PC-3 (cell line): ENCODE measurements around the gene OR51I1. TPM values are rescaled to one million over a fixed set of nuclear protein-coding genes. Genes with fewer than 3 reads are reported as not detected.

ENCODE experiments used
- ATAC-seq: fragments of 200-7000 bp; cut with Tn5 transposase; 2 replicates; pipeline ENCODE4 v1.9.1; 2020; ENCODE audit warnings: mild to moderate bottlenecking, moderate library complexity
- Bru-seq: library from RNA; stranded (reverse); fragments of 400-500 nt; gene quantifications from one replicate; lab custom pipeline; 2021; lab: Mats Ljungman, UMichigan
- BruChase-seq, 2 experiments: library from RNA; stranded (reverse); fragments of 400-500 nt; gene quantifications; one replicate each; lab custom pipeline; 2021; lab: Mats Ljungman, UMichigan
- BruUV-seq: library from RNA; stranded (reverse); fragments of 400-500 nt; replicated peaks from 2 replicates; lab custom pipeline; 2021; lab: Mats Ljungman, UMichigan
- CTCF ChIA-PET: fragments of 300-600 bp; sonication (Branson Sonifier 250); formaldehyde crosslinking; loops from one replicate; lab custom pipeline; 2022; ENCODE audit warnings: antibody characterized with exemption; lab: Charles Lee
- POLR2A ChIA-PET: fragments of 300-600 bp; sonication (Branson Sonifier 250); formaldehyde crosslinking; loops from one replicate; lab custom pipeline; 2022; ENCODE audit warnings: antibody characterized with exemption; ENCODE audit not compliant: unreplicated experiment; lab: Charles Lee
- DNase-seq: peaks from one replicate; pipeline ENCODE4 v3.0.0-alpha.2; 2015
- H2AFZ ChIP-seq: fragments of 300-600 bp; sonication (generic); 2 replicates; pipeline ENCODE4 v1.6.0; 2016; ENCODE audit warnings: antibody characterized with exemption, low read length
- H3F3A ChIP-seq: fragments of 300-600 bp; sonication (generic); one replicate; pipeline ENCODE4 v1.6.0; 2017; ENCODE audit warnings: antibody characterized with exemption, low read length, control low read depth, mild to moderate bottlenecking; ENCODE audit not compliant: unreplicated experiment
- H3K27ac ChIP-seq: fragments of 300-600 bp; sonication (generic); 2 replicates; pipeline ENCODE4 v1.5.1; 2016; ENCODE audit warnings: mild to moderate bottlenecking, low read length
- H3K27me3 ChIP-seq: fragments of 300-600 bp; sonication (generic); 2 replicates; pipeline ENCODE4 v1.6.1; 2016; ENCODE audit warnings: low read length, mixed read lengths
- H3K36me3 ChIP-seq: fragments of 300-600 bp; sonication (generic); 2 replicates; pipeline ENCODE4 v1.6.1; 2016; ENCODE audit warnings: low read depth, mixed run types, low read length, mixed read lengths
- H3K4me1 ChIP-seq: fragments of 300-600 bp; sonication (generic); 2 replicates; pipeline ENCODE4 v1.5.1; 2016; ENCODE audit warnings: low read length; ENCODE audit not compliant: insufficient read depth
- H3K4me2 ChIP-seq: fragments of 300-600 bp; sonication (generic); 2 replicates; pipeline ENCODE4 v1.6.0; 2016; ENCODE audit warnings: low read length
- H3K4me3 ChIP-seq: fragments of 300-600 bp; sonication (generic); 2 replicates; pipeline ENCODE4 v1.5.1; 2016; ENCODE audit warnings: mild to moderate bottlenecking, low read length, mixed read lengths
- H3K79me2 ChIP-seq: fragments of 300-600 bp; sonication (generic); 2 replicates; pipeline ENCODE4 v1.6.1; 2017; ENCODE audit warnings: low read length, mixed read lengths
- H3K9ac ChIP-seq: fragments of 300-600 bp; sonication (generic); 2 replicates; pipeline ENCODE4 v1.6.0; 2016; ENCODE audit warnings: mild to moderate bottlenecking, low read length
- H3K9me2 ChIP-seq: fragments of 300-600 bp; sonication (generic); replicated peaks from 2 replicates; pipeline ENCODE4 v1.6.1; 2016; ENCODE audit warnings: mixed run types, low read length, mixed read lengths
- H3K9me3 ChIP-seq: fragments of 300-600 bp; sonication (generic); 2 replicates; pipeline ENCODE4 v1.6.1; 2016; ENCODE audit warnings: low read length, mixed read lengths
- H4K20me1 ChIP-seq: fragments of 300-600 bp; sonication (generic); 2 replicates; pipeline ENCODE4 v1.6.1; 2016; ENCODE audit warnings: low read length, mixed read lengths
- EZH2 ChIP-seq: fragments of 300-600 bp; sonication (generic); IDR thresholded peaks from one replicate; pipeline ENCODE4 v1.6.1; 2017; ENCODE audit warnings: antibody characterized with exemption, mild to moderate bottlenecking, low read length; ENCODE audit not compliant: unreplicated experiment
- EZH2phosphoT487 ChIP-seq: fragments of 300-600 bp; sonication (generic); IDR thresholded peaks from 2 replicates; pipeline ENCODE4 v1.6.1; 2018; ENCODE audit warnings: mild to moderate bottlenecking, antibody characterized with exemption, low read length, borderline replicate concordance
- intact Hi-C: fragments of 100-400 bp; cut with micrococcal nuclease; formaldehyde crosslinking; loops from 2 replicates; pipeline ENCODE4 v1.9.0; 2023
- long read RNA-seq: library from polyadenylated mRNA; unstranded; transcript quantifications from one replicate; pipeline ENCODE4 v2.0.0, GENCODE V29; 2021; ENCODE audit not compliant: unreplicated experiment
- total RNA-seq: library from RNA; depleted of rRNA; stranded (reverse); fragments of >200 nt; gene quantifications from 2 replicates; pipeline ENCODE4 v1.2.3, GENCODE V29; 2014; rRNA removed
- TF ChIP-seq, protein P1 (sequence below): fragments of 300-600 bp; sonication (generic); conservative IDR thresholded peaks from 2 replicates; pipeline ENCODE4 v1.5.1; 2017; ENCODE audit warnings: antibody characterized with exemption, low read depth, mild to moderate bottlenecking, low read length

OR51I1 gene, protein sequence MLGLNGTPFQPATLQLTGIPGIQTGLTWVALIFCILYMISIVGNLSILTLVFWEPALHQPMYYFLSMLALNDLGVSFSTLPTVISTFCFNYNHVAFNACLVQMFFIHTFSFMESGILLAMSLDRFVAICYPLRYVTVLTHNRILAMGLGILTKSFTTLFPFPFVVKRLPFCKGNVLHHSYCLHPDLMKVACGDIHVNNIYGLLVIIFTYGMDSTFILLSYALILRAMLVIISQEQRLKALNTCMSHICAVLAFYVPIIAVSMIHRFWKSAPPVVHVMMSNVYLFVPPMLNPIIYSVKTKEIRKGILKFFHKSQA
- total RNA-seq (not detected in 2 replicates), Bru-seq, nascent RNA (percentile 23 among the genes with signal in this experiment), BruChase-seq, experiment 1, labeled RNA remaining after a 6-hour chase (not detected), BruChase-seq, experiment 2, labeled RNA remaining after a 2-hour chase (percentile 22 among the genes with signal in this experiment)
- long read RNA-seq: 0 reads

DNA sequence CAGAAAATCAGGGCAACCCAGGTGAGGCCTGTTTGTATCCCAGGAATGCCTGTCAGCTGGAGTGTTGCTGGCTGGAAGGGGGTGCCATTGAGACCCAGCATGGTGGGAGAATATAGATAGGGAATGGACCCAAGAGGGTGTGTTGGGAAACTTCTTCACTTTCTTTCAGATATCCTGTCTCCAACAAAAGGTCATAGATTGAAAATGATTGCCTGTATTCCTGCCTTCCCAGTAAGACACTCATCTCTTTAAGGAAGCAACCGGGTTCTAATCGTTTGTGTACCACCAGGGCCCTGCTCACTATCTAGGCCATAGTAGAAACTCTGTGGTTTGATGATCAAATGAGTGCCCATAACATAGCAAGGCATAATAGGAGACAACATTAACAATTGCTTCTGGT lies at the start of gene OR51I1:
Gene OR51I1 (minus strand): TSS at position 101 of the 400 bp plus-strand sequence. CDS start 0 bp downstream, at position 101.
- Histone ChIP-seq H2AFZ (no peak within 1 kb of the TSS), H3F3A (no peaks in the 10 kb centered on the region), H3K9me3 (no peaks in the 10 kb centered on the region), H3K79me2 (no peaks in the 10 kb centered on the region), H4K20me1 (no peaks in the 10 kb centered on the region), H3K36me3 (no peaks in the 10 kb centered on the region), H3K4me3 (no peak within 1 kb of the TSS), H3K9ac (no peak within 1 kb of the TSS), H3K4me1 (no peaks in the 10 kb centered on the region), H3K9me2 (no peaks in the 10 kb centered on the region), H3K27me3 (0 out of 2 replicates have a peak, but pooled peaks cover 11% of the 10 kb centered on the region), H3K27ac (no peak within 1 kb of the TSS), H3K4me2 (no peak within 1 kb of the TSS)
- no peak for TF ChIP-seq EZH2phosphoT487
- no peak for TF ChIP-seq EZH2
- TF ChIP-seq, protein P1, sequence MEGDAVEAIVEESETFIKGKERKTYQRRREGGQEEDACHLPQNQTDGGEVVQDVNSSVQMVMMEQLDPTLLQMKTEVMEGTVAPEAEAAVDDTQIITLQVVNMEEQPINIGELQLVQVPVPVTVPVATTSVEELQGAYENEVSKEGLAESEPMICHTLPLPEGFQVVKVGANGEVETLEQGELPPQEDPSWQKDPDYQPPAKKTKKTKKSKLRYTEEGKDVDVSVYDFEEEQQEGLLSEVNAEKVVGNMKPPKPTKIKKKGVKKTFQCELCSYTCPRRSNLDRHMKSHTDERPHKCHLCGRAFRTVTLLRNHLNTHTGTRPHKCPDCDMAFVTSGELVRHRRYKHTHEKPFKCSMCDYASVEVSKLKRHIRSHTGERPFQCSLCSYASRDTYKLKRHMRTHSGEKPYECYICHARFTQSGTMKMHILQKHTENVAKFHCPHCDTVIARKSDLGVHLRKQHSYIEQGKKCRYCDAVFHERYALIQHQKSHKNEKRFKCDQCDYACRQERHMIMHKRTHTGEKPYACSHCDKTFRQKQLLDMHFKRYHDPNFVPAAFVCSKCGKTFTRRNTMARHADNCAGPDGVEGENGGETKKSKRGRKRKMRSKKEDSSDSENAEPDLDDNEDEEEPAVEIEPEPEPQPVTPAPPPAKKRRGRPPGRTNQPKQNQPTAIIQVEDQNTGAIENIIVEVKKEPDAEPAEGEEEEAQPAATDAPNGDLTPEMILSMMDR: no peak
- no peak for ATAC-seq
- intact Hi-C loops: no loop called here
- CTCF ChIA-PET: no interaction called here
- no peak for DNase-seq
- no TSS peak for BruUV-seq
- POLR2A ChIA-PET: no interaction called here

DNA sequence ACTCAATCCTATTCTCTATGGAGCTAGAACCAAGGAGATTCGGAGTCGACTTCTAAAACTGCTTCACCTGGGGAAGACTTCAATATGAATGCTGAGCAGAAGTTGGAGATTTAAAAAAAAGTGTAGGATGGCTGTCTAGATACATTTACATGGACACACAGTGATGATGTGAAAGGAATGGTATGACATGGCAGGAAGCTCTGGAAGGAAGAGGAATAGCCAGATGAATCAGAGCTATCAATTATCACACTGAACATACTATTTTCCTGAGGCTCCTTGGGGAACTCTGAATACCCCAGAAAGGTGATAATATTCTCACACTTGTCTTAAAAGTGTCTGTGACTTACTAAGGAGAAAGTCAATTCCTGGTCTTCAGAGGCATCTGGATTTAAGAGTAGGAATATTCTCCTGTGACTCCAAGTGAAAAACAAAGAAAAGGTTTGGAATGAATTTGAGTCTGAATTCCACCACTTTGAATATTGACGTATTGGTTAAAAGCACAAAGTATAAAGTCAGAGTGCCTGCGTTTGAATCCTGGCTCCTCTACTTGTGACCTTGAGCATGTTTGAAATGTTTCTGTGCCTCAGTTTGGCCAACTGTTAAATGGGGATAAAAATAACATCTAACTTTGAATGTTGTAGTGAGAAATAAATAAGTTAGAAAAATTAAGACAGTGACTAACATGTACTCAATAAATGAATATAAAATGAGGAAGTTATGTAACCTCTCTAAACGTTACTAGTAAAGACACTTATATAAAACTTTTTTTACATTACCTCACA lies 48.5 kb upstream of the OR51I1 start:
- peaks cover 9% of the 10 kb centered on the region; the same call in 1 of the 2 replicates for H3K27me3 ChIP-seq
- TF ChIP-seq EZH2: no peak
- BruUV-seq: no TSS peak
- POLR2A ChIA-PET: no interaction called here
- DNase-seq (no peak), ATAC-seq (no peak)
- intact Hi-C loops: no loop called here
- no peak overlapping the region for H2AFZ ChIP-seq
- no peaks in the 10 kb centered on the region for H3K79me2 ChIP-seq
- H4K20me1 ChIP-seq: no peaks in the 10 kb centered on the region
- no peaks in the 10 kb centered on the region for H3K9me2 ChIP-seq
- H3K4me1 ChIP-seq: no peaks in the 10 kb centered on the region
- H3K4me3 ChIP-seq: no peak overlapping the region
- no peak overlapping the region for H3K27ac ChIP-seq
- no peak overlapping the region for H3K4me2 ChIP-seq
- no peaks in the 10 kb centered on the region for H3K9me3 ChIP-seq
- H3F3A ChIP-seq: no peaks in the 10 kb centered on the region
- CTCF ChIA-PET: no interaction called here
- no peak overlapping the region for H3K9ac ChIP-seq
- no peaks in the 10 kb centered on the region for H3K36me3 ChIP-seq

DNA sequence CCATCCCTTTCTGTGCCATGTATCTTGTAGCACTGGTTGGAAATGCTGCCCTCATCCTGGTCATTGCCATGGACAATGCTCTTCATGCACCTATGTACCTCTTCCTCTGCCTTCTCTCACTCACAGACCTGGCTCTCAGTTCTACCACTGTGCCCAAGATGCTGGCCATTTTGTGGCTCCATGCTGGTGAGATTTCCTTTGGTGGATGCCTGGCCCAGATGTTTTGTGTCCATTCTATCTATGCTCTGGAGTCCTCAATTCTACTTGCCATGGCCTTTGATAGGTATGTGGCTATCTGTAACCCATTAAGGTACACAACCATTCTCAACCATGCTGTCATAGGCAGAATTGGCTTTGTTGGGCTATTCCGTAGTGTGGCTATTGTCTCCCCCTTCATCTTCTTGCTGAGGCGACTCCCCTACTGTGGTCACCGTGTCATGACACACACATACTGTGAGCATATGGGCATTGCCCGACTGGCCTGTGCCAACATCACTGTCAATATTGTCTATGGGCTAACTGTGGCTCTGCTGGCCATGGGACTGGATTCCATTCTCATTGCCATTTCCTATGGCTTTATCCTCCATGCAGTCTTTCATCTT lies 47.6 kb upstream of the OR51I1 start:
- intact Hi-C loops: no loop called here
- no peaks in the 10 kb centered on the region for H3F3A ChIP-seq
- no peaks in the 10 kb centered on the region for H3K4me1 ChIP-seq
- H3K4me3 ChIP-seq: no peak overlapping the region
- CTCF ChIA-PET: no interaction called here
- no peaks in the 10 kb centered on the region for H4K20me1 ChIP-seq
- H3K79me2 ChIP-seq: no peaks in the 10 kb centered on the region
- no peaks in the 10 kb centered on the region for H3K9me2 ChIP-seq
- no peaks in the 10 kb centered on the region for H3K9me3 ChIP-seq
- H3K27ac ChIP-seq: no peak overlapping the region
- ATAC-seq: no peak
- TF ChIP-seq EZH2 (no peak), EZH2phosphoT487 (no peak)
- TF ChIP-seq, protein P1: no peak
- no TSS peak for BruUV-seq
- no peak overlapping the region for H2AFZ ChIP-seq
- POLR2A ChIA-PET: no interaction called here
- H3K36me3 ChIP-seq: no peaks in the 10 kb centered on the region
- DNase-seq: no peak
- H3K27me3 ChIP-seq: peaks cover 9% of the 10 kb centered on the region; the same call in 1 of the 2 replicates
- H3K4me2 ChIP-seq: no peak overlapping the region
- no peak overlapping the region for H3K9ac ChIP-seq
